ENCODE results near the gene MARCKSL1. TPM values are rescaled to one million over a fixed set of nuclear protein-coding genes. Genes with fewer than 3 reads are reported as not detected.

Gene MARCKSL1
- total and polyA plus RNA-seq, 2 of the 13 experiments (the other 11 are each of a cell fraction or from before 2014, with no cell fraction given) = 81.9 to 155 TPM

DNA sequence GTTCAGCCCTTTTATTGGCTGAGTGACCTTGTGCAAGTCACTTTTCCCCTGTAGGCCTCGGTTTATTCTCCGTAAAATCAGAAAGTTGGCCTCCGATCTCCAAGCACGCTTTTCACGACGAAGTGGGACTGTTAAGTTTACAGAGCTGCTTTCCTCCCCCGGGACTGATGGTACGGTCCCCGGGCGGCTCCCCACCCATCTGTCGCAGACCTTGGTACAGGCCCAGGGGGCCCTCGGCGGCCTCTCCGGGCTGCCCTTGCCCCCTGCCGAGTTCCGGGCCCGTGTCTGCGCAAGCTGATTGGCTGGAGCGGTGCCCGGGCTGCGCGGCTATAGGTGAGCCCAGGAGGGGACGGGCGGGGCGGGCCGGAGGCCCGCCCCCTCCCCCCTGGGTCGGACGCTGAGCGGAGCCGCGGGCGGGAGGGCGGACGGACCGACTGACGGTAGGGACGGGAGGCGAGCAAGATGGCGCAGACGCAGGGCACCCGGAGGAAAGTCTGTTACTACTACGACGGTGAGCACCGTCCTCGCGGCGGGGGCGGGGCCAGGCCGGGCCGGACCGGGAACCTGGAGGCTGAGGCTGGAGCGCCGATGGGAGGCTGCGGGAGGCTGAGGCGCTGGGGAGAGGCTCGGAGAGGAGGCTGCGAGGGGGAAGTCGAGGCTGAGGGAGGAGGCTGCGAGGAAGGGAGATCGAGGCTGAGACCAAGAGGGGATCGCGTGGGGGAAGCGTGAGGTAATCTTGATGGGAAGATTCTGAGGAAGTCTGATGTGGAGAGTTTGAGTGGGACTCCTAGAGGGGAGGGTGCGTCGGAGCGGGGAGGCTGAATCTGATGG, 44.1 kb downstream of the MARCKSL1 start, which contains the start of gene HDAC1 (continued):
- TF ChIP-seq SCMH1 (CRISPR knock-in tag; IDR thresholded peaks at IDR 0.05; ENCODE audit: borderline replicate concordance) = no peak
- no peak; the same call in 1 of the 2 replicates for TF ChIP-seq ARNTL (CRISPR knock-in tag; IDR thresholded peaks at IDR 0.05)
- TF ChIP-seq KAT8 (CRISPR knock-in tag; IDR thresholded peaks at IDR 0.05) = peak; percentile 79
- no peak for TF ChIP-seq ZMYM2 (CRISPR knock-in tag; IDR thresholded peaks at IDR 0.05)
- TF ChIP-seq SETDB1 (CRISPR knock-in tag; IDR thresholded peaks at IDR 0.05; ENCODE audit: borderline replicate concordance) = no peak
- TF ChIP-seq ZNF547 (CRISPR knock-in tag; IDR thresholded peaks at IDR 0.05) = no peak
- TF ChIP-seq ZBTB21 (CRISPR knock-in tag; IDR thresholded peaks at IDR 0.05) = no peak
- TF ChIP-seq ARHGAP35 (CRISPR knock-in tag; IDR thresholded peaks at IDR 0.05; ENCODE audit: borderline replicate concordance) = no peak
- TF ChIP-seq ETV5 (CRISPR knock-in tag; IDR thresholded peaks at IDR 0.05; ENCODE audit: borderline replicate concordance) = peak; percentile 73; the same call in 1 of the 2 replicates
- TF ChIP-seq, protein P1, sequence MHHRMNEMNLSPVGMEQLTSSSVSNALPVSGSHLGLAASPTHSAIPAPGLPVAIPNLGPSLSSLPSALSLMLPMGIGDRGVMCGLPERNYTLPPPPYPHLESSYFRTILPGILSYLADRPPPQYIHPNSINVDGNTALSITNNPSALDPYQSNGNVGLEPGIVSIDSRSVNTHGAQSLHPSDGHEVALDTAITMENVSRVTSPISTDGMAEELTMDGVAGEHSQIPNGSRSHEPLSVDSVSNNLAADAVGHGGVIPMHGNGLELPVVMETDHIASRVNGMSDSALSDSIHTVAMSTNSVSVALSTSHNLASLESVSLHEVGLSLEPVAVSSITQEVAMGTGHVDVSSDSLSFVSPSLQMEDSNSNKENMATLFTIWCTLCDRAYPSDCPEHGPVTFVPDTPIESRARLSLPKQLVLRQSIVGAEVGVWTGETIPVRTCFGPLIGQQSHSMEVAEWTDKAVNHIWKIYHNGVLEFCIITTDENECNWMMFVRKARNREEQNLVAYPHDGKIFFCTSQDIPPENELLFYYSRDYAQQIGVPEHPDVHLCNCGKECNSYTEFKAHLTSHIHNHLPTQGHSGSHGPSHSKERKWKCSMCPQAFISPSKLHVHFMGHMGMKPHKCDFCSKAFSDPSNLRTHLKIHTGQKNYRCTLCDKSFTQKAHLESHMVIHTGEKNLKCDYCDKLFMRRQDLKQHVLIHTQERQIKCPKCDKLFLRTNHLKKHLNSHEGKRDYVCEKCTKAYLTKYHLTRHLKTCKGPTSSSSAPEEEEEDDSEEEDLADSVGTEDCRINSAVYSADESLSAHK (CRISPR knock-in tag; IDR thresholded peaks at IDR 0.05; ENCODE audit: borderline replicate concordance) = no peak
- peak; percentile 65; the same call in 1 of the 2 replicates for TF ChIP-seq MED13 (CRISPR knock-in tag; IDR thresholded peaks at IDR 0.05)
- peak; percentile 42 for TF ChIP-seq RXRA (CRISPR knock-in tag; IDR thresholded peaks at IDR 0.05)
- peak; percentile 62; the same call in 1 of the 3 replicates for TF ChIP-seq MXI1 (IDR thresholded peaks at IDR 0.05; ENCODE audit: borderline replicate concordance, low read depth, low read length)
- no peak for TF ChIP-seq KDM6A (CRISPR knock-in tag; IDR thresholded peaks at IDR 0.05; ENCODE audit: low read depth)
- peak; percentile 74; the same call in 1 of the 2 replicates for TF ChIP-seq SPEN (CRISPR knock-in tag; IDR thresholded peaks at IDR 0.05; ENCODE audit: low read depth)
- TF ChIP-seq, protein P2, sequence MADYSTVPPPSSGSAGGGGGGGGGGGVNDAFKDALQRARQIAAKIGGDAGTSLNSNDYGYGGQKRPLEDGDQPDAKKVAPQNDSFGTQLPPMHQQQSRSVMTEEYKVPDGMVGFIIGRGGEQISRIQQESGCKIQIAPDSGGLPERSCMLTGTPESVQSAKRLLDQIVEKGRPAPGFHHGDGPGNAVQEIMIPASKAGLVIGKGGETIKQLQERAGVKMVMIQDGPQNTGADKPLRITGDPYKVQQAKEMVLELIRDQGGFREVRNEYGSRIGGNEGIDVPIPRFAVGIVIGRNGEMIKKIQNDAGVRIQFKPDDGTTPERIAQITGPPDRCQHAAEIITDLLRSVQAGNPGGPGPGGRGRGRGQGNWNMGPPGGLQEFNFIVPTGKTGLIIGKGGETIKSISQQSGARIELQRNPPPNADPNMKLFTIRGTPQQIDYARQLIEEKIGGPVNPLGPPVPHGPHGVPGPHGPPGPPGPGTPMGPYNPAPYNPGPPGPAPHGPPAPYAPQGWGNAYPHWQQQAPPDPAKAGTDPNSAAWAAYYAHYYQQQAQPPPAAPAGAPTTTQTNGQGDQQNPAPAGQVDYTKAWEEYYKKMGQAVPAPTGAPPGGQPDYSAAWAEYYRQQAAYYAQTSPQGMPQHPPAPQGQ (CRISPR knock-in tag; IDR thresholded peaks at IDR 0.05; ENCODE audit: borderline replicate concordance) = no peak
- TF ChIP-seq ZNF670 (CRISPR knock-in tag; IDR thresholded peaks at IDR 0.05; ENCODE audit: borderline replicate concordance) = peak; percentile 62; the same call in 1 of the 2 replicates
- peak; percentile 29; the same call in 1 of the 2 replicates for TF ChIP-seq ZSCAN21 (CRISPR knock-in tag; IDR thresholded peaks at IDR 0.05; ENCODE audit: borderline replicate concordance)
- TF ChIP-seq MEF2D (CRISPR knock-in tag; IDR thresholded peaks at IDR 0.05) = peak; percentile 53; the same call in 1 of the 2 replicates
- no peak for TF ChIP-seq ZNF614 (CRISPR knock-in tag; IDR thresholded peaks at IDR 0.05; ENCODE audit: borderline replicate concordance)
- TF ChIP-seq ZNF780A (CRISPR knock-in tag; IDR thresholded peaks at IDR 0.05) = no peak; the same call in 1 of the 2 replicates
- peak; percentile 41; the same call in 1 of the 2 replicates for TF ChIP-seq TGIF2 (CRISPR knock-in tag; IDR thresholded peaks at IDR 0.05)
- no peak for TF ChIP-seq ZNF557 (CRISPR knock-in tag; IDR thresholded peaks at IDR 0.05)
- TF ChIP-seq SNAPC2 (CRISPR knock-in tag; IDR thresholded peaks at IDR 0.05) = no peak
- TF ChIP-seq REL (CRISPR knock-in tag; conservative IDR thresholded peaks at IDR 0.05) = 0 out of 2 replicates have a peak, but pooled peaks have one; percentile 39
- TF ChIP-seq ZBTB7A (CRISPR knock-in tag; IDR thresholded peaks at IDR 0.05) = no peak

Measured in HepG2 (cell line).